Measurements from ENCODE around the gene ARHGAP31. TPM values are rescaled to one million over a fixed set of nuclear protein-coding genes. Genes with fewer than 3 reads are reported as not detected.
"Not testable (repeated sequence)": the region's sequence is repeated elsewhere in the genome, so short reads cannot be mapped to it uniquely, and the experiment has no call there.

ARHGAP31 gene
- total RNA-seq, 5 donors from 2014 or later (not counting 1 experiment from before 2014, with no cell fraction given) = 2.7 to 5.1 (median 3.4) TPM

- not testable (repeated sequence) for H3K9me3 ChIP-seq; H3K27ac ChIP-seq (ENCODE audit: low read length); H3K36me3 ChIP-seq (ENCODE audit: control insufficient read depth in 2 of 2, extremely low read depth in 1 of 2, insufficient read depth in 1 of 2, low read length in 1 of 2); H3K4me3 ChIP-seq (ENCODE audit: control insufficient read depth in 1 of 2, extremely low read depth in 1 of 2, low read length in 1 of 2); H3K27me3 ChIP-seq (replicated peaks in 1 of 2; ENCODE audit: control insufficient read depth in 2 of 2, extremely low read depth in 1 of 2, insufficient read depth in 2 of 2, low read length in 1 of 2); ATAC-seq (replicated peaks in 1 of 4); H3K4me1 ChIP-seq (ENCODE audit: control insufficient read depth in 1 of 2, extremely low read depth in 1 of 2, insufficient read depth in 2 of 2, low read length in 2 of 2); H3K27ac Mint-ChIP-seq; H3K27me3 Mint-ChIP-seq; H3K4me3 Mint-ChIP-seq; DNase-seq; H3K9me3 Mint-ChIP-seq
- ChIA-PET POLR2A (interaction anchor here in 1 of 2 donors (1.2 kb wide), 1 partner anchor 12 kb away, joined by 3 read pairs; the partner anchor contains the start of gene ARHGAP31), CTCF (interaction anchor here in 1 of 2 donors (0.6 kb wide), 1 partner anchor 40 kb away, joined by 3 read pairs; no protein-coding TSS in a partner anchor)
- peaks cover 13 to 17% (median 16%) of the 10 kb centered on the region in 3 donors for H3K4me1 Mint-ChIP-seq
- WGBS (ENCODE audit: insufficient coverage) = 99% methylated on average over 9 of the region's 9 CpGs
- H3K36me3 Mint-ChIP-seq = peaks cover 35% of the 10 kb centered on the region
These were observed 12.2 kb downstream of the ARHGAP31 start for GRCh38 chr3:119306378-119306777.

- ATAC-seq (replicated peaks in 1 of 4) (no peak), DNase-seq (no peak)
- ChIA-PET POLR2A (interaction anchor here in 1 of 2 donors (0.6 kb wide), 1 partner anchor 20 kb away, joined by 5 read pairs; no protein-coding TSS in a partner anchor), CTCF (interaction anchor here in 1 of 2 donors (0.5 kb wide), 2 partner anchors 65 to 206 kb away, joined by 4 to 5 read pairs; no protein-coding TSS in a partner anchor)
- peaks cover 6 to 9% (median 9%) of the 10 kb centered on the region in 3 donors for H3K4me1 Mint-ChIP-seq
- no peak overlapping the region for H3K4me3 ChIP-seq (ENCODE audit: control insufficient read depth in 1 of 2, extremely low read depth in 1 of 2, low read length in 1 of 2)
- no peaks in the 10 kb centered on the region for H3K27me3 ChIP-seq (replicated peaks in 1 of 2; ENCODE audit: control insufficient read depth in 2 of 2, extremely low read depth in 1 of 2, insufficient read depth in 2 of 2, low read length in 1 of 2)
- no peak overlapping the region for H3K27ac Mint-ChIP-seq
- no peaks in the 10 kb centered on the region for H3K9me3 ChIP-seq
- no peak overlapping the region for H3K27ac ChIP-seq (ENCODE audit: low read length)
- H3K36me3 ChIP-seq (ENCODE audit: control insufficient read depth in 2 of 2, extremely low read depth in 1 of 2, insufficient read depth in 1 of 2, low read length in 1 of 2) = peaks cover 0 to 4% of the 10 kb centered on the region in 2 donors
- no peaks in the 10 kb centered on the region for H3K4me1 ChIP-seq (ENCODE audit: control insufficient read depth in 1 of 2, extremely low read depth in 1 of 2, insufficient read depth in 2 of 2, low read length in 2 of 2)
- no peaks in the 10 kb centered on the region for H3K27me3 Mint-ChIP-seq
- H3K4me3 Mint-ChIP-seq = no peak overlapping the region
- peaks cover 31% of the 10 kb centered on the region for H3K36me3 Mint-ChIP-seq
- 100% methylated on average over 1 of the region's 1 CpG for WGBS (ENCODE audit: insufficient coverage)
- no peaks in the 10 kb centered on the region for H3K9me3 Mint-ChIP-seq
These were observed 14.2 kb downstream of the ARHGAP31 start for GRCh38 chr3:119308355-119308754.

GRCh38 chr3:119309591-119309990, 15.4 kb downstream of the ARHGAP31 start:
- peaks cover 0 to 4% of the 10 kb centered on the region in 2 donors for H3K36me3 ChIP-seq (ENCODE audit: control insufficient read depth in 2 of 2, extremely low read depth in 1 of 2, insufficient read depth in 1 of 2, low read length in 1 of 2)
- H3K9me3 ChIP-seq = no peaks in the 10 kb centered on the region
- H3K27me3 ChIP-seq (replicated peaks in 1 of 2; ENCODE audit: control insufficient read depth in 2 of 2, extremely low read depth in 1 of 2, insufficient read depth in 2 of 2, low read length in 1 of 2) = no peaks in the 10 kb centered on the region
- H3K27me3 Mint-ChIP-seq = no peaks in the 10 kb centered on the region
- DNase-seq = no peak
- no peak overlapping the region for H3K4me3 ChIP-seq (ENCODE audit: control insufficient read depth in 1 of 2, extremely low read depth in 1 of 2, low read length in 1 of 2)
- H3K9me3 Mint-ChIP-seq = no peaks in the 10 kb centered on the region
- H3K27ac ChIP-seq (ENCODE audit: low read length) = no peak overlapping the region
- no peak for ATAC-seq (replicated peaks in 1 of 4)
- POLR2A ChIA-PET = no interaction called here
- H3K36me3 Mint-ChIP-seq = peaks cover 33% of the 10 kb centered on the region
- CTCF ChIA-PET = interaction anchor here in 1 of 2 donors (0.6 kb wide), 1 partner anchor 79 kb away, joined by 3 read pairs; no protein-coding TSS in a partner anchor
- H3K4me3 Mint-ChIP-seq = no peak overlapping the region
- peaks cover 8 to 9% (median 9%) of the 10 kb centered on the region in 3 donors for H3K4me1 Mint-ChIP-seq
- H3K27ac Mint-ChIP-seq = no peak overlapping the region
- H3K4me1 ChIP-seq (ENCODE audit: control insufficient read depth in 1 of 2, extremely low read depth in 1 of 2, insufficient read depth in 2 of 2, low read length in 2 of 2) = no peaks in the 10 kb centered on the region
- WGBS (ENCODE audit: insufficient coverage) = 100% methylated on average over 2 of the region's 4 CpGs

- DNase-seq (no peak), ATAC-seq (replicated peaks in 1 of 4) (no peak)
- Mint-ChIP-seq H3K27ac (no peak overlapping the region), H3K4me1 (peaks cover 9% of the 10 kb centered on the region in 3 donors), H3K9me3 (no peaks in the 10 kb centered on the region), H3K36me3 (peaks cover 31% of the 10 kb centered on the region), H3K27me3 (no peaks in the 10 kb centered on the region), H3K4me3 (no peak overlapping the region)
- 100% methylated on average over 1 of the region's 3 CpGs for WGBS (ENCODE audit: insufficient coverage)
- Histone ChIP-seq H3K27me3 (replicated peaks in 1 of 2; ENCODE audit: control insufficient read depth in 2 of 2, extremely low read depth in 1 of 2, insufficient read depth in 2 of 2, low read length in 1 of 2) (no peaks in the 10 kb centered on the region), H3K4me1 (ENCODE audit: control insufficient read depth in 1 of 2, extremely low read depth in 1 of 2, insufficient read depth in 2 of 2, low read length in 2 of 2) (no peaks in the 10 kb centered on the region), H3K36me3 (ENCODE audit: control insufficient read depth in 2 of 2, extremely low read depth in 1 of 2, insufficient read depth in 1 of 2, low read length in 1 of 2) (peaks cover 0 to 4% of the 10 kb centered on the region in 2 donors), H3K4me3 (ENCODE audit: control insufficient read depth in 1 of 2, extremely low read depth in 1 of 2, low read length in 1 of 2) (no peak overlapping the region), H3K9me3 (no peaks in the 10 kb centered on the region), H3K27ac (ENCODE audit: low read length) (no peak overlapping the region)
- POLR2A ChIA-PET = no interaction called here
- CTCF ChIA-PET = interaction anchor here in 1 of 2 donors (0.6 kb wide), 1 partner anchor 79 kb away, joined by 3 read pairs; no protein-coding TSS in a partner anchor
These were observed 15.9 kb downstream of the ARHGAP31 start for GRCh38 chr3:119310071-119310470.

GRCh38 chr3:119311081-119311925, 17.1 kb downstream of the ARHGAP31 start:
- Histone ChIP-seq H3K4me3 (ENCODE audit: control insufficient read depth in 1 of 2, extremely low read depth in 1 of 2, low read length in 1 of 2) (no peak overlapping the region), H3K27ac (ENCODE audit: low read length) (no peak overlapping the region), H3K9me3 (no peaks in the 10 kb centered on the region), H3K4me1 (ENCODE audit: control insufficient read depth in 1 of 2, extremely low read depth in 1 of 2, insufficient read depth in 2 of 2, low read length in 2 of 2) (no peaks in the 10 kb centered on the region), H3K27me3 (replicated peaks in 1 of 2; ENCODE audit: control insufficient read depth in 2 of 2, extremely low read depth in 1 of 2, insufficient read depth in 2 of 2, low read length in 1 of 2) (no peaks in the 10 kb centered on the region), H3K36me3 (ENCODE audit: control insufficient read depth in 2 of 2, extremely low read depth in 1 of 2, insufficient read depth in 1 of 2, low read length in 1 of 2) (peaks cover 0 to 4% of the 10 kb centered on the region in 2 donors)
- no peak for ATAC-seq (replicated peaks in 1 of 4)
- ChIA-PET POLR2A (no interaction called here), CTCF (no interaction called here)
- 92% methylated on average over 2 of the region's 10 CpGs for WGBS (ENCODE audit: insufficient coverage)
- no peak overlapping the region for H3K27ac Mint-ChIP-seq
- DNase-seq = no peak
- H3K4me3 Mint-ChIP-seq = no peak overlapping the region
- H3K4me1 Mint-ChIP-seq = peaks cover 9% of the 10 kb centered on the region in 3 donors
- H3K36me3 Mint-ChIP-seq = peaks cover 27% of the 10 kb centered on the region
- no peaks in the 10 kb centered on the region for H3K9me3 Mint-ChIP-seq
- no peaks in the 10 kb centered on the region for H3K27me3 Mint-ChIP-seq

GRCh38 chr3:119313461-119313860, 19.3 kb downstream of the ARHGAP31 start:
- ChIA-PET CTCF (no interaction called here), POLR2A (no interaction called here)
- Histone ChIP-seq H3K36me3 (ENCODE audit: control insufficient read depth in 2 of 2, extremely low read depth in 1 of 2, insufficient read depth in 1 of 2, low read length in 1 of 2) (peaks cover 0 to 4% of the 10 kb centered on the region in 2 donors), H3K4me1 (ENCODE audit: control insufficient read depth in 1 of 2, extremely low read depth in 1 of 2, insufficient read depth in 2 of 2, low read length in 2 of 2) (no peaks in the 10 kb centered on the region), H3K27ac (ENCODE audit: low read length) (no peak overlapping the region), H3K27me3 (replicated peaks in 1 of 2; ENCODE audit: control insufficient read depth in 2 of 2, extremely low read depth in 1 of 2, insufficient read depth in 2 of 2, low read length in 1 of 2) (no peaks in the 10 kb centered on the region), H3K9me3 (no peaks in the 10 kb centered on the region), H3K4me3 (ENCODE audit: control insufficient read depth in 1 of 2, extremely low read depth in 1 of 2, low read length in 1 of 2) (no peak overlapping the region)
- WGBS (ENCODE audit: insufficient coverage) = no CpG with 5 or more reads among the region's 3 CpGs
- H3K36me3 Mint-ChIP-seq = peaks cover 20% of the 10 kb centered on the region
- ATAC-seq (replicated peaks in 1 of 4) (no peak), DNase-seq (no peak)
- H3K27me3 Mint-ChIP-seq = no peaks in the 10 kb centered on the region
- H3K4me1 Mint-ChIP-seq = peaks cover 9 to 11% (median 9%) of the 10 kb centered on the region in 3 donors
- H3K4me3 Mint-ChIP-seq = no peak overlapping the region
- H3K27ac Mint-ChIP-seq = no peak overlapping the region
- no peaks in the 10 kb centered on the region for H3K9me3 Mint-ChIP-seq

All from T-cell (primary cell).